Suppressor macrophage treated with lipopolysaccharide for 1 hour (primary cell): Measurements from ENCODE around the gene CDK8.
"Not testable (repeated sequence)": the region's sequence is repeated elsewhere in the genome, so short reads cannot be mapped to it uniquely, and the experiment has no call there.

Experiments used
- DNase-seq, 3 donors: peaks; one replicate each; pipeline ENCODE4 v3.0.0-alpha.2; 2020 to 2022

The CDK8 gene

DNA sequence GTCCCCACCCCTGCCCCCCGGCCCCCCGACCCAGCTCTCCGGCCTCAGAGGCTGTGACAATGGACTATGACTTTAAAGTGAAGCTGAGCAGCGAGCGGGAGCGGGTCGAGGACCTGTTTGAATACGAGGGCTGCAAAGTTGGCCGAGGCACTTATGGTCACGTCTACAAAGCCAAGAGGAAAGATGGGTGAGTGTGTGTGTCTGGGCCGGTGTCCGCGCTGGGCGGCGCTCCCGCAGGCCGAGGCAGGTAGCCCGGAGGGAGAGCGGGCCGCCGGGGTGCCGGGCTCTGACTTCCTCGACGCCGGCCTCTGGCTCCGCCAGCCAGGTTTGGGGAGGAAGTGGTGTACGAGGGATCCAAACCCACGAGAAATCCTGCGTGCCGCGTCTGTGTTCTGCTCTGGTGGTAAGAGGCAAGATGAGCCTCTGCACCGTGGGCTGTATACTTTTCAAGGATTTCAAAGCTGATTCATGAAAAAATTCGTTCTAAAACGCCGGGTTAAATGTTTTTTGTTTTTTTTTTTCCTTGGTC lies 718 bp downstream of the CDK8 start:
- DNase-seq = peak; percentile 54 to 70 (median 57)

DNA sequence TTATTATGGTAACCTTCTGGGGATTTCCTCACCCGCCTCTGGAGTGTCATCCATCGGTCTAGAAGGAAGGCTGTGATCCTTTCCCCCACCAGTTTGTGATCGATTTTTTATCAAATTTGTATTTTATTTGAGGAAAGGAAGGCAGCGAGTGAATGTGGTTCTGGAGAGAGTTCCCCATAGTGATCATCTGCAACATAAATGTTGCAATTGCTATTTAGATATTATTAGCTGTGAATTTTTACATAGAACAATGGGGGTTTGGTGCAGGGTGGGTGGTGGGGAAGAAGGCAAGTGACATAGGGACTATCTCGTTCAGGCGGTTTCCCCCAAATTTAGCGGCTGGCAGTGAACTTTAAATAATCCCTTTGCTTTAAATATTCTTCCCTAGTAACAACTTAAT lies 1.2 kb downstream of the CDK8 start:
- no peak for DNase-seq

DNA sequence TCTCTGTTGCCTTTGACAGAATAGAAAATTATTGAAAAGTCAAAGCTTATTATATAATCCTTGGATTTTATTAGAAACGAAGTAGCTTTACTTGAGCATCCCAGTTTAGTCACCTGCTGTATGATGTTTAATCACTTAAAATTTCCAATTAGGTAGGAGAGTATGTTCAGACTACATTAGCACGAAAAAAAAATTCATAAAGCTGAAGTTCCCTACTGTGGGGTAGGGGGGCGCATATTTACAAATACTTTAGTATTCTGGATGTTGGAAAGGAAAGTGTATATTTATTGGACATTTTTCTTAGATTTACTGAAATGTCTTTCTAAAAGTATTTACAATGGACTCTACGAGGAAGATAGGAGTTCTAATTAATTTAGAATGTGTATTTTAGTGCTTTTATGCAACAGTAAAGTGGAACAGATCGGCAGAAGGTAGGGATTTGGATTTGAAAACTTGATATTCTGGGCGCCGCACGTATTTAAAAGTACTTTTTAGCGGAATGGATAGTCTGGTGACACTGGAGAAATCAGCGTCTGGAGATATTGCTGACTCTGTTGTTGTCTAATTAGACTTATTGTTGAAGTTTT lies 1.9 kb downstream of the CDK8 start:
- DNase-seq = peak; percentile 16 to 44 (median 21)

DNA sequence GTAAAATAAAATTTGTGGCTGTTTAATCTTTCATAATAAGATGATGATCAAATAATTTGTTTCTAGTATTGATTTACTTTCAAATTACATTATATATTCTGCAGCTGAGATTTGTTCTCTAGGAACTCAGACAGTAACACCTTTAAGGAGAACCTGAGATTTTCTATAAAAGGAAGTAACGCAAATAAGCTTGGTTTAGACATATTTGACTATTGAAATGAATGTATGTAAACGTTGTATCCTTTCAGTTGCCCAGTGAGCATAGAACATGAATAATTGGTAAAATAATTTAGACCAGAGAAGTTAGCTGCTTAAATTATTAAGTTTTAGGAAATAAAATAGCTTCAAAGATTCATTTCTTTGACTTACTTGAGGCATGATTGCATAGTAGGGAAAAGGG lies 3.1 kb downstream of the CDK8 start:
- no peak for DNase-seq

DNA sequence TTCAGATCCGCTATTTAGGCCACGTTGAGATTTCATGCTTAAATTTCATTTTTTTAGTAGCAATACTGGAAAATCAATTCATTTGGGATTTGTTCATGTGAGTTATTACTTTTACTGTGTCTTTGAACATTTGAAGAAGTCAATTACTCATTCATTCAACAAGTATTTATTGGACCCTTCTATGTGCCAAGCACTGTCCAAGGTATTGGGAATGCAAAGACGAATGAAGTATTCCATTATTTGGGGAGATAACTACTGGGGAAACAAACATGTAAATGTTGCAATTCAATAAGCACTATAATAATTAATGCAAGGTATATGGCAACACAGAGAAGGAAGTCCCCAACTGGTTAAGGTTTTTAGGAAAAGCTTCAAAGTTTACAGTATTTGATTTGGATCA lies 5.7 kb downstream of the CDK8 start:
- no peak for DNase-seq

DNA sequence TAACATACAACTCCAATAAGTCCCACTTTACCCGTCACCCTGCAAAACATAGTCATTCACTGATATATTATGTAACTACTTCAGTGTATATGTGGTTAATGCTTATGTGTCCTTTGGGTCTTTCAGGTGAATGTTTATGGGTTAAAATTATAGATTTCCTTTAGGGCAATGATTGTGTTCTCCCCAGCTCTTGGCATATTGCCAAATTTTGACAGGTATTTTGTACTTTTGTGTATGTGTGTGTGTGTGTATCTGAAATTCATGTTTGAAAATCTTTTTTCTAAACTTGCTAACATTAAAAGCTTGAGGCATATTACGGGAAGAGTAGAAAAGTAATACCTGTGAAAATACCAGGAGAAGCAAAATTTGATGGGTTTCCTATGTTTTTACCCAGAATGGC lies 8.2 kb downstream of the CDK8 start:
- no peak for DNase-seq

DNA sequence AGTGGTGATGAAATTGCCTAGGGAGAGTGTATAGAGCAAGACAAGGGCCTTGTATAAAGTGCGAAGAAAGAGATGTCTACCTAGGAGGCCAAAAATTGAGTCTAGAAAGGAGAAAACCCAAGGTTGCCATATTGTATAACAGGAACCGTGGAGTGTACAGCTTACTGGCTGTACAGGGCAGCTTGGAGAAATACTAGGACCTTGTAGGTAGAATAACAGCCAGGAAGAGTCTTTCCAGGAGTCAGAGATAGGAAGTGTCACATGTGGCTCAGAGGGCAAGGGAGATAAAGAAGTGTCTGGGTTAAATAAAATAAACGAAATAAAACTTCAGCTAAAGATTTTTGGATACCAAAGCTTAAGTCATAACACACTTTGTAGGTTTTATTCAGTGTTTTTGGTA lies 12.4 kb downstream of the CDK8 start:
- no peak for DNase-seq

DNA sequence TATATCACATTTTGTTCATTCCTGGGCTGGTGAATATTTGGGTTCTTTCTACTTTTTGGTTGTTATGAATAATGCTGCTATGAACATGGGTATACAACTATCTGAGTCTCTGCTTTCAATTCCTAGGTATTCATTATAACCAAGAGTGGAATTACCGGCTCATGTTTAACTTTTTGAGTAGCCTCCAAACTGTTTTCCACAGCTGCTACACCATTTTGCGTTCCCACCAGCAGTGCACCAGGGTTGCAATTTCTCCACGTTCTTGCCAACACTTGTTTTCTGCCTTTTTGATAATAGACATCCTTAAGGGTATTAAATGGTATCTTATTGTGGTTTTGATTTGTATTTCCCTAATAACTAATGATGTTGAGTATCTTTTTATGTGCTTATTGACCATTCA lies 16.8 kb downstream of the CDK8 start:
- no peak for DNase-seq

DNA sequence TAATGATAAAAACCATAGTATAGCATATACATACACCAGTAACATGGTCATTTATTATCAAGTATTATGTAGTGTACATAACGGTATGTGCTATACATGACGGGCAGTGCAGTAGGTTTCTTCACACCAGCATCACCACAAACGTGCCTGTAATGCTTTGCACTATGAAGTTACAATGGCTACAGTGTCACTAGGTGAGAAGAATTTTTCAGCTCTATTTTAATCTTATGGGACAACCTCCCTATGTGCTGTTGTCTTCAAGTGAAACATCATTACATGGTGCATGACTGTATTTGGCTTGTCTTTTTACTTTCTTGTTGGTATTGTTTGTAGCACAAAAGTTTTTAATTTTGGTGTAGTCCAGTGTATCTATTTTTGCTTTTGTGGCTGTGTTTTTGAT lies 18.7 kb downstream of the CDK8 start:
- no peak for DNase-seq

DNA sequence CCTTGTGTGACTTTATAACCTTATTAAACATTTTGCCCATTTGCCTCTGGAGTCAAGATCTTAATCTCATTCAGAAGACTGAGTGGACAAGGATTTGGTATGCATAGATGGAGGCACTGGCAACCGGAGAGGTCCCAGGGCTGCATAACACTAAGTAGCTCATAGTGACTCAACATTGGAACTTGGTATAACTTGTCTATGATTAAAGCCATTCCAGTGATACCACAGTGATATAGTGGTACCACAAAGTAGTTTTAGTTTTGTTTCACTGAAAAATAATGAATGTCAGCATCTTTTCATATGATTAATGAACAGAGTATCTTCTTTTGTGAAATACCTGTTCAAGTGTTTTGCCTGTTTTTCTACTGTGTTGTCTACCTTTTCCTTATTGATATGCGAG lies 26.4 kb downstream of the CDK8 start:
- DNase-seq = no peak

DNA sequence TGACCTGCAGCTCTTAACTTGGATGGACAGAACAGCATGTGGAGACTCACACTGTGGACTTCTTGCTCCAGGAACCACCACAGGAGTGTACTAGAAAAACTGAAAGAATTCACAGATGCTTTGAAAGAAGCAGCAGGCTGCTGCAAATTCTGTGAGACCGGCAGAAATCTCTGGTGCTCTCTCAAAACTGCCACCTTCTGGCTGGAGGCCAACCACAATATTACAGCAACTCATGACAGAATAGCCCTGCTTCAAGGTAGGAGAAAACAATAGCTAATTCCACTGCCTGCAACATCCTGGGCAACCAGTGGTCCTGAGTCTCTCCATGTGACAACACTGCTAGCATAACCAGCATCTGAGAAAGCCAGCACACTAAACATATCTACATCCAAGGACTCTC lies 26.9 kb downstream of the CDK8 start:
- no peak for DNase-seq

DNA sequence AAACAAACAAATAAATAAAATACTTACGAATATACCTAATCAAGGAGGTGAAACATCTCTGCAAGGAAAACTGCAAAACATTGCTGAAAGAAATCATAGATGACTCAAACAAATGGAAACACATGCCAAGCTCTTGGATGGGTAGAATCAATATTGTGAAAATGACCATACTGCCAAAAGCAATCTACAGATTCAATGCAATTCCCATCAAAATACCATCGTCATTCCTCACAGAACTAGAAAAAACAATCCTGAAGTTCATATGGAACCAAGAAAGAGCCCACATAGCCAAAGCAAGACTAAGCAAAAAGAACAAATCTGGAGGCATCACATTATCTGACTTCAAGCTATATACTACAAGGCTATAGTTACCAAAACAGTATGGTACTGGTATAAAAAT lies 32.0 kb downstream of the CDK8 start:
- not testable (repeated sequence) for DNase-seq

DNA sequence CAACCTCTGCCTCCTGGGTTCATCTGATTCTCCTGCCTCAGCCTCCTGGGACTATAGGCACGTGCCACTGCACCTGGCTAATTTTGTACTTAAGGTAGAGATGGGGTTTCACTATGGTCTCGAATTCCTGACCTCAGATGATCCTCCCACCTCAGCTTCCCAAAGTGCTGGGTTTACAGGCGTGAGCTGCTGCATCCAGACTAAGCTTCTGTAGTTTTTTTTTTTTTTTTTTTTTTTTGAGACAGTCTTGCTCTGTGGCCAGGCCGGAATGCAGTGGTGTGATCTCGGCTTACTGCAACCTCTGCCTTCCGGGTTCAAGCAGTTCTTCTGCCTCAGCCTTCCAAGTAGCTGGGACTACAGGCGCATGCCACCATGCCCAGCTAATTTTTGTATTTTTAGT lies 34.9 kb downstream of the CDK8 start:
- DNase-seq = not testable (repeated sequence)

DNA sequence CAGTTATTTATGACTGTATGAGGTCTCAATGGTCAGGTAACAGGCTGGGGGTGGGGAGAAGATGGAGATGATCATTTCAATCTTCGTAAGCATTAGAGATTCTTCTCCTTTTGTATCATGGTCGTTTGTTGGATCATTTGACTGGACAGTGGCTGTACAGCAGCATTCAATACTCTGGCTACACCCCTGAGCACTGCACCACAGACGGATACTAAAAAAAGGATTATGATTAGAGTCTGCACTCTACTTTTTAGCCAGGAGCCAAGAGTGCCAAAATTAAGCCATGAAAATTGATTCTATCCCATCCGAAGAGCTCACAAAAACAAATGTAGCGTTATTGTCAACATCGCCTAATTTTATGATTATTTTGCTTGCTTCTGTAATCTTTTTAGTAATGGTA lies 41.9 kb downstream of the CDK8 start:
- DNase-seq = no peak

DNA sequence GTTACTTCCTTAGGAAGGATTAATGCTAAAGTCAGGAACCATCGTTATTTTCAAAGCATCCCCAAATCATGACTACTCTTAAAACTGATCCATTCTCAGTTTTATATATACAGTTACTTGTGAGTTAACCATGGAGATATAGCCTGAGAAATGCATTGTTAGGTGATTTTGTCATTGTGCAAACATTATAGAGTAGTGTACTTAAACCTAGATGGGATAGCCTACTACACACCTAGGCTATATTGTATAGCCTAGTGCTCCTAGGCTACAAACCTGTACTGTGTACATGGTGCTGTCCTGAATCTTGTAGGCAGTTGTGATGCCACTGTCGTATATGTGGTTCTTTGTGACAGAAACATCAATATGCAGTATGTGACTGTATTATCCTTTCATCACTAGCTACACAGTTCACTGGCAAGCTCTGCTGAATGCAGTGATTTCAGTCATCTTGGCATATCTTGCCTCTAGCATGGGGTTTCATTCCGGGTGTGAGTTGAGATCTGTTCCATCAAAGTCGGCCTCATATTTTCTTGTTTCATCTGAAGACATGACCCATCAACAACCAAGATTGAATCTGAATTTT lies 45.3 kb downstream of the CDK8 start:
- DNase-seq = no peak

DNA sequence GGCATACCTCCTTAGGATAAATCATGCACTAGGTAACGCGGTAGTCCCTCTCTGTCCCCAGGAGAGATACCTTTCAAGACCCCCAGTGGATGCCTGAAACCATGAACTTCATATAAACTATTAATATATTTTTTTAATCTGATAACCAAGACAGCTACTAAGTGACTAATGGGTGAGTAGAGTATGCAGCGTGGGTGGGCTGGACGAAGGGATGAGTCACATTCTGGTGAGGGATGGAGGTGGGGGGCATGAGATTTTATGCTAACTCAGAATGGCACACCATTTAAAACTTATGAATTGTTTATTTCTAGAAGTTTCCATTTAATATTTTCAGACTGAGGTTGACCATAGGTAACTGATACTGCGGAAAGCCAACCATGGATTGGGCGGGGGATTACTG lies 46.2 kb downstream of the CDK8 start:
- DNase-seq = peak; percentile 38 to 52 (median 43)

DNA sequence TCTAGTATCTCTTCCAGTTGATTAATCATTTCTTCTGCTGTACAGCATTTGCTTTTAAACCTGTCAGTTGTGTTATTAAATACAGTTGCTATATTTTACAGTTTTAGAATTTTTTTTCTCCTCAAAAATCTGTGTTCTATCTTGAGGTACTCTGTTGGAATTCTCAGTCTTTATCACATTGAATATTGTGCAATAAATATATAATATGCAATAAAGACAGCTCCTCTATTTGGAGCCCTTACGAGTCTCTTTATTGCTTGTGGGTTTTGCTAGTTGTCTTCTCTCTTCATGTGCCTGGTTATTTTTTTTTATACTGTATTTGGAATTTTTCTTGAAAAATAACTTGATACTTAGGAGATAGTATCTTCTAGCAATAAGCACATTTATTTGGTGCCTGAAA lies 51.7 kb downstream of the CDK8 start:
- DNase-seq = no peak

DNA sequence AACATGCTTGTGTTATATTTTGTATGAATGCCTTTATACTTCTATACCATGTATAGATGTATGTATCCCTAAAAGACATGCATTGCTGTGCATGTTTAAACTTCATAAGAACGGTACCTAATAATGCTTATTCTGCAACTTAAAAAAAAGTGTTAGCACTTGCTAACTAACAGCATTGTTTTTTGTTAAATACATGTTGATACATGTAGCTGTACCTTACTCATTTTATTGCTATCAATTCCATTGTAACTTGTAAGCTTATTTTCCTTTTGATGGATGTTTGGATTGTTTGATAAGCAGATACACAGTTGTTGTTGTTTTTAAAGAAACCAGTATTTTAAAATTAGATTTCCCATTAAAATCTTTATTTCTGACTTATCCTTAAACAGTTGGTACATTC lies 53.8 kb downstream of the CDK8 start:
- no peak for DNase-seq

DNA sequence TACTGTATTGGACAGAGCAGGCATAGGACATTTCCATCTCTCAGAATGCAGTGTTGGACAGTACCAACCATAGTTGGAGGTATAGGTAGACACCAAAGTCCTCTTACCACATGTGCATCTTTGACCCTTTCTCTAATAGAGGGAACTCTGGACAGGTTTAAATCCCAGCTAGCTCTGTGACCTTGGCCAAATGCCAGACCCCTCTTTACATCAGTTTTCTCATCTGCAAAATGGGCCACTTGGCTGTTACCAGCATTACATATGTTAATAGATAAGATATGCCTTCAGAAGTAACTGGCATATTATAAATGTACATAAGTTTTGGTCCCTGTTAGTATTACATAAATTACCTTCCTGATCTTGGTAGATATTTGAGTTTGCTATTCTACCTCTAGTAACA lies 54.3 kb downstream of the CDK8 start:
- no peak for DNase-seq

DNA sequence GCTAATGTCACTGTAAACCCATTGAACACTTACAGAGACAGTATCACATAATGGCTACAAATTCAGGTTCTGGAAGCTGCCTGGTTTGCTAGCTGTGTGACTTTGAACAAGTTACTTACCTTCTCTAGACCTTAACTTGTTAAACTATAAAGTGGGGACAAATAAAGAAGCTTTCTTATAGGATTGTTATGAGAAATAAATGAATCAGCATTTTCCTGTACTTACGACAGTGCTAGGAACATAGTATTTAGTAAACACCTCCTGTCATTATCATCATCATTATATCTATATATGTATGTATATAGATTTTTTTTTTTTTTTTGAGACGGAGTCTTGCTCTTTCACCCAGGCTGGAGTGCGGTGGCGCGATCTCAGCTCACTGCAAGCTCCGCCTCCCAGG lies 54.9 kb downstream of the CDK8 start:
- DNase-seq = no peak

DNA sequence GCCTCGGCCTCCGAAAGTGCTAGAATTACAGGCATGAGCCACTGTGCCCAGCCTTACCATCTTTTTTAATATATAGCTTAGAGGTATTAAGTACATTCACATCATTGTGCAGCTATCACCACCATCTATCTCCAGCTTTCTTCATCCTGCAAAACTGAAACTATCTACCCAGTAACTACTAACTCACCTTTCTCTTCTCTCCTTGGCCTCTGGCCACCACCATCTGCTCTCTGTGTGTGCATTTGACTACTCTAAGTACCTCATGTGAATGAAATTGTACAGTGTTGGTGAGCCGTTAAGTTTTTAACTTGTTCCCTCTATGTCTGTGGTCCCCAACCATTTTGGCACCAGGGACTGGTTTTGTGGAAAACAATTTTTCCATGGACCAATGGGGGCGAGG lies 56.1 kb downstream of the CDK8 start:
- no peak for DNase-seq

DNA sequence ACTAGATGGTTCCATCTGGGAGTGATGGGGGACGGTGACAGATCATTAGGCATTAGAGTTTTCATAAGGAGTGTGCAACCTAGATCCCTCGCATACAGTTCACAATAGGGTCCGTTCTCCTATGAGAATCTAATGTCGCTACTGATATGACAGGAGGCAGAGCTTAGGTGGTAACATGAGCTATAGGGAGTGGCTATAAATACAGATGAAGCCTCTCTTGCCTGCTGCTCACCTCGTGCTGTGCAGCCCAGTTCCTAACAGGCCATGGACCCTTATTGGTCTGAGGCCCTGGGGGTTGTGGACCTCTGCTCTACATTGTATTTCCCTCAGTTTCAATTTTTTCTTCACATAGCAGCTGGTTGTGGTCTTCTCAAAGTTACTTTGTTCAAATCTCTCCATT lies 56.5 kb downstream of the CDK8 start:
- no peak for DNase-seq

DNA sequence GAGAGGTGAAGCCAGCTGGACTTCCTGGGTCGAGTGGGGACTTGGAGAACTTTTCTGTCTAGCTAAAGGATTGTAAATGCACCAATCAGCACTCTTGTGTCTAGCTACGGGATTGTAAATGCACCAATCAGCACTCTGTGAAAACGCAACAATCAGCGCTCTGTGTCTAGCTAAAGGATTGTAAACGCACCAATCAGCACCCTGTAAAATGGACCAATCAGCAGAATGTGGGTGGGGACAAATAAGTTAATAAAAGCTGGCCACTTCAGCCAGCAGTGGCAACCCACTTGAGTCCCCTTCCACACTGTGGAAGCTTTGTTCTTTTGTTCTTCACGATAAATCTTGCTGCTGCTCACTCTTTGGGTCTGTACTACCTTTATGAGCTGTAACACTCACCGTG lies 58.1 kb downstream of the CDK8 start:
- DNase-seq = not testable (repeated sequence)

DNA sequence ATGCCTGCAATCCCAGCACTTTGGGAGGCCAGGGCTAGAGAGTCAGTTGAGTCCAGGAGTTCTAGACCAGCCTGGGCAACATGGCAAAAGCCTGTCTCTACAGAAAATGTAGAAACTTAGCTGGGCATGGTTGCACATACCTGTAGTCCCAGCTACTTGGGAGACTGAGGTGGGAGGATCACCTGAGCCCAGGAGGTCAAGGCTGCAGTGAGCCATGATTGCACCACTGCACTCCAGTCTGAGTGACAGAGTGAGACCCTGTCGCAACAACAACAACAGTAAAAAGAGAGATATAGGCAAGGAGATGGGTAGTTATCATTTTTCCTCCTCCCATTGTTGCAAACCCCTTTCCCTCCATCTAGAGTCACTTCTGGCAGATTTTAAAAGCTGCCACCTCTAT lies 62.2 kb downstream of the CDK8 start:
- not testable (repeated sequence) for DNase-seq

DNA sequence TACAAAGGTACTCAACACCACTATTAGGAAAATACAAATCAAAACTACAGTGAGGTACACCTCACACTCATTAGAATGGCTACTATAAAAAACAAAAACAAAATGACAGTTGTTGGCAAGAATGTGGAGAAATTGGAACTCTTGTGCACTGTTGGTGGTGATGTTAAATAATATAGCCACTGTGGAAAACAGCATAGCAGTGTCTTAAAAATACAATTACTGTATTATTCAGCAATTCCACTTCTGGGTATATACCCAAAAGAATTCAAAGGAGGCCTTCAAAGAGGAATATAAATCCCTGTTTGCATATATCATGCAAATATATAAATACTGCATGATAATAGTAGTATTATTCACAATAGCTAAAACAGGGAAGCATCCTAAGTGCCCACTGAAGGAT lies 66.8 kb downstream of the CDK8 start:
- no peak for DNase-seq
